Transverse colon (tissue), 4 donors: ENCODE results near the gene LMTK3.

Experiments used
- EP300 ChIP-seq: sonication (generic); formaldehyde crosslinking; IDR thresholded peaks from one replicate; pipeline ENCODE4 v1.6.1; 2017; ENCODE audit warnings: antibody characterized with exemption, low read depth
- POLR2A ChIP-seq: fragments of 450-650 bp; IDR thresholded peaks from one replicate; pipeline ENCODE4 v1.6.1; 2016; ENCODE audit warnings: antibody characterized with exemption, mild to moderate bottlenecking, moderate library complexity
- POLR2AphosphoS5 ChIP-seq, 3 donors: sonication (generic); formaldehyde crosslinking; IDR thresholded peaks; one replicate each; pipeline ENCODE4 v1.6.1; 2016; ENCODE audit warnings: antibody characterized with exemption in 3 of 3
- TF ChIP-seq, protein P1 (sequence below), 5 experiments: fragments of 200-600 bp in 3 of 5; fragments of 450-650 bp in 2 of 5; sonication (generic) in 3 of 5; IDR thresholded peaks; 1 replicate in 2 of 5; 2 replicates in 3 of 5; pipeline ENCODE4 v1.5.1; 2016 to 2017; ENCODE audit warnings: antibody characterized with exemption in 5 of 5, inconsistent platforms in 3 of 5, mild to moderate bottlenecking in 2 of 5, moderate library complexity in 1 of 5

DNA sequence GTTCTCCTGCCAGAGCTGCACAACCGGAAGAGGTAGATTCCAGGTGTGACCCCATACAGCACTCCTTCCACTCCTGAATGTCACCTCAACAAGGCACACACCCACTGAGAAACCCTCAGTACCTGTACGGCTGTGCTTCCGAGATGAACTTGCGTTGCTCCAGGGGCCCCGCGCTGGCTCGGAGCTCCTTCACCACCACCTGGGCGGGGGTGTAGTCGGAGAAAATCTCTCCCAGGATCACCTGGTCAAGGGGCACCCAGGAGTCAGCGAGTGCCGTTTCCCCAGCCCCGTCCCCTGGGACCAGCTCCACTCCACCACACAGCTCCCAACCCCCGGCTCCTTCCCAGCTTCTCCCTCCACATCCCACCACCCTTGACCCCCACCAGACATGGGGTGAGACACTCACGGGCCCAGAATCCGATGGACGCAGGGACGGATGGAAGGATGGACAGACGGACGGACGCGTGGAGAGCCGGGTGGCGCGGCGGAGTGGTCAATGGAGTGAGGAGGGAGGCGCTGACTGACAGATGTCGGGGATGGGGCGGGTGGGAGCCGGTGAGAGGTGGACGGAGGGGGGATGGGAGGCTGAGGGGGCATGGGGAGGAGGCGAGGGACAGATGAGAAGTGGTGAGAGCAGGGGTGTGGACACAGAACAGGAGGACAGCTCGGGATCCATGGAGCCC, 2.8 kb downstream of the LMTK3 start:
- TF ChIP-seq POLR2A (no peak), POLR2AphosphoS5 (IDR thresholded peaks at IDR 0.05) (no peak), EP300 (no peak)
- TF ChIP-seq, protein P1, sequence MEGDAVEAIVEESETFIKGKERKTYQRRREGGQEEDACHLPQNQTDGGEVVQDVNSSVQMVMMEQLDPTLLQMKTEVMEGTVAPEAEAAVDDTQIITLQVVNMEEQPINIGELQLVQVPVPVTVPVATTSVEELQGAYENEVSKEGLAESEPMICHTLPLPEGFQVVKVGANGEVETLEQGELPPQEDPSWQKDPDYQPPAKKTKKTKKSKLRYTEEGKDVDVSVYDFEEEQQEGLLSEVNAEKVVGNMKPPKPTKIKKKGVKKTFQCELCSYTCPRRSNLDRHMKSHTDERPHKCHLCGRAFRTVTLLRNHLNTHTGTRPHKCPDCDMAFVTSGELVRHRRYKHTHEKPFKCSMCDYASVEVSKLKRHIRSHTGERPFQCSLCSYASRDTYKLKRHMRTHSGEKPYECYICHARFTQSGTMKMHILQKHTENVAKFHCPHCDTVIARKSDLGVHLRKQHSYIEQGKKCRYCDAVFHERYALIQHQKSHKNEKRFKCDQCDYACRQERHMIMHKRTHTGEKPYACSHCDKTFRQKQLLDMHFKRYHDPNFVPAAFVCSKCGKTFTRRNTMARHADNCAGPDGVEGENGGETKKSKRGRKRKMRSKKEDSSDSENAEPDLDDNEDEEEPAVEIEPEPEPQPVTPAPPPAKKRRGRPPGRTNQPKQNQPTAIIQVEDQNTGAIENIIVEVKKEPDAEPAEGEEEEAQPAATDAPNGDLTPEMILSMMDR (IDR thresholded peaks at IDR 0.05) = no peak
